H9 (cell line): ENCODE results near the gene KDR. TPM values are rescaled to one million over a fixed set of nuclear protein-coding genes. Genes with fewer than 3 reads are reported as not detected.

Experiments
- DNase-seq: peaks from one replicate; pipeline ENCODE4 v3.0.0-alpha.2; 2017
- H2AFZ ChIP-seq: one replicate; pipeline ENCODE4 v1.6.1; 2013; ENCODE audit warnings: mild to moderate bottlenecking, low read length, control low read depth, moderate library complexity
- H2AK5ac ChIP-seq: 2 replicates; pipeline ENCODE4 v1.6.1; 2013; ENCODE audit warnings: low read length, control low read depth, mixed read lengths; ENCODE audit not compliant: insufficient read length
- H2BK120ac ChIP-seq: one replicate; pipeline ENCODE4 v1.6.1; 2013; ENCODE audit warnings: low read depth, mild to moderate bottlenecking, low read length, control low read depth, inconsistent platforms; ENCODE audit not compliant: poor library complexity, severe bottlenecking
- H2BK12ac ChIP-seq: 2 replicates; pipeline ENCODE4 v1.6.1; 2013; ENCODE audit warnings: low read length, control low read depth, mixed read lengths, low read depth; ENCODE audit not compliant: insufficient read length
- H2BK15ac ChIP-seq: 2 replicates; pipeline ENCODE4 v1.6.1; 2013; ENCODE audit warnings: low read depth, low read length, control low read depth
- H2BK20ac ChIP-seq: one replicate; pipeline ENCODE4 v1.6.1; 2013; ENCODE audit warnings: low read depth, mild to moderate bottlenecking, low read length, control low read depth, inconsistent platforms; ENCODE audit not compliant: poor library complexity, severe bottlenecking
- H2BK5ac ChIP-seq: 2 replicates; pipeline ENCODE4 v1.6.1; 2013; ENCODE audit warnings: low read length, control low read depth, mixed read lengths; ENCODE audit not compliant: insufficient read length
- H3K14ac ChIP-seq: 2 replicates; pipeline ENCODE4 v1.6.1; 2013; ENCODE audit warnings: low read length, control low read depth; ENCODE audit not compliant: insufficient read depth
- H3K18ac ChIP-seq: 2 replicates; pipeline ENCODE4 v1.6.1; 2013; ENCODE audit warnings: low read depth, mild to moderate bottlenecking, mixed read lengths, low read length, control low read depth; ENCODE audit not compliant: insufficient read length
- H3K23ac ChIP-seq: 2 replicates; pipeline ENCODE4 v1.6.1; 2013; ENCODE audit warnings: low read length, control low read depth, mixed read lengths, low read depth; ENCODE audit not compliant: insufficient read length
- H3K23me2 ChIP-seq: 2 replicates; pipeline ENCODE4 v1.6.1; 2013; ENCODE audit warnings: low read depth, mild to moderate bottlenecking, mixed read lengths, low read length, control low read depth; ENCODE audit not compliant: insufficient read length, poor library complexity, severe bottlenecking
- H3K27ac ChIP-seq: 2 replicates; pipeline ENCODE4 v1.5.1; 2013; ENCODE audit warnings: low read length, control low read depth, mixed read lengths, low read depth; ENCODE audit not compliant: insufficient read length
- H3K27me3 ChIP-seq: 2 replicates; pipeline ENCODE4 v1.6.1; 2013; ENCODE audit warnings: low read length, control low read depth, inconsistent platforms; ENCODE audit not compliant: insufficient read depth
- H3K4ac ChIP-seq: 2 replicates; pipeline ENCODE4 v1.6.1; 2013; ENCODE audit warnings: low read depth, mild to moderate bottlenecking, control low read depth, inconsistent platforms, low read length, moderate library complexity
- H3K4me1 ChIP-seq: 2 replicates; pipeline ENCODE4 v1.6.1; 2013; ENCODE audit warnings: low read length, control low read depth, inconsistent platforms; ENCODE audit not compliant: insufficient read depth
- H3K4me2 ChIP-seq: 2 replicates; pipeline ENCODE4 v1.6.1; 2013; ENCODE audit warnings: low read length, control low read depth, mixed read lengths; ENCODE audit not compliant: insufficient read length, insufficient read depth
- H3K56ac ChIP-seq: 2 replicates; pipeline ENCODE4 v1.6.1; 2013; ENCODE audit warnings: low read depth, mild to moderate bottlenecking, mixed read lengths, low read length, control low read depth; ENCODE audit not compliant: insufficient read length
- H3K79me1 ChIP-seq: 2 replicates; pipeline ENCODE4 v1.6.1; 2013; ENCODE audit warnings: low read depth, mild to moderate bottlenecking, moderate library complexity, low read length, control low read depth, inconsistent platforms; ENCODE audit not compliant: insufficient read depth, poor library complexity, severe bottlenecking
- H3K79me2 ChIP-seq: 2 replicates; pipeline ENCODE4 v1.6.1; 2013; ENCODE audit warnings: low read length, control low read depth, inconsistent platforms; ENCODE audit not compliant: insufficient read depth
- H3K9ac ChIP-seq: 2 replicates; pipeline ENCODE4 v1.6.1; 2013; ENCODE audit warnings: low read length, control low read depth, mixed read lengths; ENCODE audit not compliant: insufficient read length; ENCODE audit errors: extremely low read depth
- H3K9me3 ChIP-seq: one replicate; pipeline ENCODE4 v1.6.1; 2013; ENCODE audit warnings: low read depth, low read length, inconsistent platforms; ENCODE audit not compliant: control insufficient read depth
- H3T11ph ChIP-seq: one replicate; pipeline ENCODE4 v1.6.1; 2013; ENCODE audit warnings: mild to moderate bottlenecking, low read length, control low read depth, inconsistent platforms
- H4K20me1 ChIP-seq: one replicate; pipeline ENCODE4 v1.6.1; 2013; ENCODE audit not compliant: control insufficient read depth, insufficient read length, insufficient read depth
- H4K5ac ChIP-seq: 2 replicates; pipeline ENCODE4 v1.6.1; 2013; ENCODE audit warnings: low read depth, mild to moderate bottlenecking, mixed read lengths, low read length, control low read depth; ENCODE audit not compliant: insufficient read length
- H4K8ac ChIP-seq: replicated peaks from 2 replicates; pipeline ENCODE4 v1.6.1; 2013; ENCODE audit warnings: low read length, control low read depth, mixed read lengths, low read depth; ENCODE audit not compliant: insufficient read length
- H4K91ac ChIP-seq: 2 replicates; pipeline ENCODE4 v1.6.1; 2013; ENCODE audit warnings: low read depth, mild to moderate bottlenecking, moderate library complexity, mixed read lengths, low read length, control low read depth; ENCODE audit not compliant: insufficient read length
- H3K27ac Mint-ChIP-seq, 3 experiments: 2 replicates in 2 of 3; 3 replicates in 1 of 3; pipeline ENCODE4 v1.8.0; 2020 to 2021; ENCODE audit warnings: mixed read lengths in 3 of 3, mild to moderate bottlenecking in 1 of 3, moderate library complexity in 1 of 3
- H3K27me3 Mint-ChIP-seq: 2 replicates; pipeline ENCODE4 v1.8.0; 2021; ENCODE audit warnings: low read depth, mild to moderate bottlenecking, moderate library complexity, mixed read lengths
- H3K36me3 Mint-ChIP-seq, 3 experiments: 2 replicates in 2 of 3; 3 replicates in 1 of 3; pipeline ENCODE4 v1.8.0; 2020 to 2021; ENCODE audit warnings: low read depth in 3 of 3, mixed read lengths in 3 of 3; ENCODE audit not compliant: insufficient read depth in 1 of 3
- H3K4me1 Mint-ChIP-seq, 2 experiments: 2 replicates each; pipeline ENCODE4 v1.8.0; 2020; ENCODE audit warnings: mixed read lengths in 2 of 2
- H3K4me3 Mint-ChIP-seq, 2 experiments: 2 replicates in 1 of 2; 3 replicates in 1 of 2; pipeline ENCODE4 v1.8.0; 2020 to 2021; ENCODE audit warnings: mild to moderate bottlenecking in 2 of 2, mixed read lengths in 2 of 2, moderate library complexity in 1 of 2
- H3K9me3 Mint-ChIP-seq, 2 experiments: 2 replicates in 1 of 2; 3 replicates in 1 of 2; pipeline ENCODE4 v1.8.0; 2020; ENCODE audit warnings: mild to moderate bottlenecking in 2 of 2, mixed read lengths in 2 of 2, moderate library complexity in 1 of 2
- CTCF ChIP-seq: fragments of 200-600 bp; sonication (generic); conservative IDR thresholded peaks from 3 replicates; pipeline ENCODE4 v1.8.0; 2021; ENCODE audit warnings: antibody characterized with exemption, mild to moderate bottlenecking
- WGBS: extraction: QIAGEN DNeasy Blood & Tissue Kit; methylation state at CpG from one replicate; pipeline ENCODE4 v1.1.7; 2013; ENCODE audit warnings: missing lambda C conversion rate, low lambda C conversion rate, mixed read lengths; ENCODE audit not compliant: insufficient read length; ENCODE audit errors: extremely low coverage; 5-methylcytosine and 5-hydroxymethylcytosine counted together
- total RNA-seq: library from RNA; stranded (reverse); gene quantifications from 2 replicates; pipeline ENCODE4 v1.2.1, GENCODE V29; 2021

The KDR gene
- total RNA-seq, 1 experiment from 2014 or later: 51.4 TPM

DNA sequence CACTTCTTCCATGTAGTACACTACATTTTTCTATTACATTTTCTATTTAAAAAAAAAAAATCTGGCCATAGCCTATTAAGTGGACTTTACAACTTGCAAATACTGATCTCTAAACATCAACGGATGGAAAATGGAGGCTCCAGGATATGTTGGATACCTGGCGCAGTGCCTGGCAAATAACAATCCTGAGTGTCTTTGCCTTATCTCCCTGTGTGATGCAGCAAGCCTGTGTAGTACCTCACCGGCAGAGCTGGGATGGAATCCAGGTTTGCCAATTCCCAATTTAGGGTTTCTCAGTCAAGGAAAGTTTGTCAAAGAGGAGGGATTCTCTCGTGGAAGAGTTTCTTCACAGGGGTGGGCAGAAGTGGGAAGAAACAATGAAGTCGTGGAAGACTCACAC is 93.2 kb downstream of the KDR start:
- Histone ChIP-seq H3K14ac (no peak overlapping the region), H2BK120ac (no peak overlapping the region), H3T11ph (no peak overlapping the region), H3K4me1 (no peaks in the 10 kb centered on the region), H4K20me1 (no peaks in the 10 kb centered on the region), H3K23ac (no peak overlapping the region), H2AFZ (no peak overlapping the region), H3K56ac (no peak overlapping the region), H3K27ac (no peak overlapping the region), H3K9ac (no peak overlapping the region), H2BK5ac (no peak overlapping the region), H2BK12ac (no peak overlapping the region), H4K8ac (no peak overlapping the region), H3K27me3 (no peaks in the 10 kb centered on the region), H3K18ac (no peak overlapping the region), H3K79me2 (no peaks in the 10 kb centered on the region), H2AK5ac (no peak overlapping the region), H4K91ac (no peak overlapping the region), H3K79me1 (no peaks in the 10 kb centered on the region), H2BK15ac (no peak overlapping the region), H2BK20ac (no peak overlapping the region), H4K5ac (no peak overlapping the region), H3K4me2 (no peak overlapping the region), H3K9me3 (no peaks in the 10 kb centered on the region), H3K4ac (no peak overlapping the region), H3K23me2 (no peaks in the 10 kb centered on the region)
- Mint-ChIP-seq H3K4me3 (no peak overlapping the region; a peak in 1 of 5 replicates), H3K4me1 (peaks cover 30 to 39% of the 10 kb centered on the region in 2 experiments), H3K27me3 (no peaks in the 10 kb centered on the region), H3K9me3 (no peaks in the 10 kb centered on the region), H3K27ac (no peak overlapping the region), H3K36me3 (no peaks in the 10 kb centered on the region)
- no peak for TF ChIP-seq CTCF
- WGBS: no CpG with 5 or more reads among the region's 5 CpGs
- no peak for DNase-seq
